HepG2 (cell line): ENCODE results near the gene CAMTA2. TPM values are rescaled to one million over a fixed set of nuclear protein-coding genes. Genes with fewer than 3 reads are reported as not detected.

Experiments
- CENPX ChIP-seq: sonication (generic); formaldehyde crosslinking; IDR thresholded peaks from 2 replicates; pipeline ENCODE4 v1.9.0; 2021; ENCODE audit warnings: mild to moderate bottlenecking, missing genetic modification reagents, moderate library complexity
- CREB3 ChIP-seq: sonication (generic); formaldehyde crosslinking; IDR thresholded peaks from 2 replicates; pipeline ENCODE4 v1.5.0; 2020; ENCODE audit warnings: missing genetic modification reagents
- DPF2 ChIP-seq: sonication (generic); formaldehyde crosslinking; IDR thresholded peaks from 2 replicates; pipeline ENCODE4 v1.4.0; 2020; ENCODE audit warnings: mild to moderate bottlenecking, low read depth, missing genetic modification reagents, borderline replicate concordance
- FOXJ3 ChIP-seq: sonication (generic); formaldehyde crosslinking; IDR thresholded peaks from 2 replicates; pipeline ENCODE4 v1.4.0; 2020; ENCODE audit warnings: missing genetic modification reagents, mild to moderate bottlenecking, borderline replicate concordance
- NFE2 ChIP-seq: sonication (generic); formaldehyde crosslinking; IDR thresholded peaks from 2 replicates; pipeline ENCODE4 v1.4.0; 2020; ENCODE audit warnings: missing genetic modification reagents
- NFE2L1 ChIP-seq: sonication (generic); formaldehyde crosslinking; IDR thresholded peaks from 2 replicates; pipeline ENCODE4 v1.4.0; 2020; ENCODE audit warnings: missing genetic modification reagents, mild to moderate bottlenecking, borderline replicate concordance
- NR2C2 ChIP-seq: sonication (generic); formaldehyde crosslinking; IDR thresholded peaks from 2 replicates; pipeline ENCODE4 v1.4.0; 2020; ENCODE audit warnings: missing genetic modification reagents, mild to moderate bottlenecking, moderate library complexity, borderline replicate concordance
- PHF20 ChIP-seq: sonication (generic); formaldehyde crosslinking; IDR thresholded peaks from 2 replicates; pipeline ENCODE4 v1.5.0; 2020; ENCODE audit warnings: mild to moderate bottlenecking, missing genetic modification reagents
- PHF21A ChIP-seq: sonication (generic); formaldehyde crosslinking; IDR thresholded peaks from 2 replicates; pipeline ENCODE4 v1.5.0; 2020; ENCODE audit warnings: mild to moderate bottlenecking, missing genetic modification reagents
- SIX1 ChIP-seq: sonication (generic); formaldehyde crosslinking; IDR thresholded peaks from 2 replicates; pipeline ENCODE4 v1.4.0; 2020; ENCODE audit warnings: missing genetic modification reagents, borderline replicate concordance
- SRSF4 ChIP-seq: fragments of 200-400 bp; formaldehyde crosslinking; IDR thresholded peaks from one replicate; pipeline ENCODE4 v1.6.1; 2018; ENCODE audit warnings: mild to moderate bottlenecking, low read depth, low read length, moderate library complexity; ENCODE audit not compliant: poor library complexity, severe bottlenecking
- SRY ChIP-seq: sonication (generic); formaldehyde crosslinking; IDR thresholded peaks from 2 replicates; pipeline ENCODE4 v1.8.0; 2022; ENCODE audit warnings: mild to moderate bottlenecking, missing genetic modification reagents
- TFDP1 ChIP-seq: IDR thresholded peaks from 2 replicates; pipeline ENCODE4 v1.6.1; 2016; ENCODE audit warnings: missing compliant biosample characterization, missing genetic modification reagents, borderline replicate concordance
- TRIM24 ChIP-seq: sonication (generic); formaldehyde crosslinking; IDR thresholded peaks from 2 replicates; pipeline ENCODE4 v1.8.0; 2022; ENCODE audit warnings: mild to moderate bottlenecking, missing genetic modification reagents
- TSC22D2 ChIP-seq: sonication (generic); formaldehyde crosslinking; IDR thresholded peaks from 2 replicates; pipeline ENCODE4 v1.5.1; 2020; ENCODE audit warnings: missing genetic modification reagents, mild to moderate bottlenecking, borderline replicate concordance
- USF2 ChIP-seq, 2 experiments: sonication (generic) in 1 of 2; formaldehyde crosslinking in 1 of 2; IDR thresholded peaks; 2 replicates each; pipeline versions ENCODE4 v1.5.1 to v1.6.1; 2011 to 2020; ENCODE audit warnings: borderline replicate concordance in 1 of 2, low read depth in 1 of 2, low read length in 1 of 2, mild to moderate bottlenecking in 1 of 2, missing genetic modification reagents in 1 of 2, moderate library complexity in 1 of 2
- ZKSCAN5 ChIP-seq: sonication (generic); formaldehyde crosslinking; IDR thresholded peaks from 2 replicates; pipeline ENCODE4 v1.5.1; 2020; ENCODE audit warnings: mild to moderate bottlenecking, missing genetic modification reagents
- ZNF276 ChIP-seq: sonication (generic); formaldehyde crosslinking; IDR thresholded peaks from 2 replicates; pipeline ENCODE4 v1.4.0; 2020; ENCODE audit warnings: mild to moderate bottlenecking, low read depth, missing genetic modification reagents
- ZNF331 ChIP-seq: sonication (generic); formaldehyde crosslinking; IDR thresholded peaks from 2 replicates; pipeline ENCODE4 v1.4.0; 2020; ENCODE audit warnings: missing genetic modification reagents
- polyA plus RNA-seq, 8 experiments: library from polyadenylated mRNA; depleted of rRNA in 3 of 8; stranded (reverse) in 7 of 8; unstranded in 1 of 8; fragments of >200 nt; fragmentation: Illumina TruSeq in 4 of 8; extraction: Trizol in 4 of 8; gene quantifications; 2 replicates each; pipeline versions ENCODE4 v1.2.1 to v1.2.3, GENCODE V29; 2011 to 2016; ENCODE audit warnings: low read depth in 4 of 8, missing spikeins in 1 of 8, mixed read lengths in 1 of 8; ENCODE audit not compliant: insufficient read depth in 1 of 8
- total RNA-seq, 5 experiments: library from RNA; depleted of rRNA; stranded (reverse); fragments of >200 nt; fragmentation: Illumina TruSeq; extraction: Trizol; gene quantifications; 2 replicates each; pipeline ENCODE4 v1.2.3, GENCODE V29; 2016; ENCODE audit warnings: low read depth in 1 of 5
- TF ChIP-seq, protein P1 (sequence below): sonication (generic); formaldehyde crosslinking; IDR thresholded peaks from 2 replicates; pipeline ENCODE4 v1.5.1; 2020; ENCODE audit warnings: missing genetic modification reagents, mild to moderate bottlenecking, borderline replicate concordance

CAMTA2 gene
- total and polyA plus RNA-seq, 2 of the 13 experiments (the other 11 are each of a cell fraction or from before 2014, with no cell fraction given), result 4.1 to 7.1 TPM

DNA sequence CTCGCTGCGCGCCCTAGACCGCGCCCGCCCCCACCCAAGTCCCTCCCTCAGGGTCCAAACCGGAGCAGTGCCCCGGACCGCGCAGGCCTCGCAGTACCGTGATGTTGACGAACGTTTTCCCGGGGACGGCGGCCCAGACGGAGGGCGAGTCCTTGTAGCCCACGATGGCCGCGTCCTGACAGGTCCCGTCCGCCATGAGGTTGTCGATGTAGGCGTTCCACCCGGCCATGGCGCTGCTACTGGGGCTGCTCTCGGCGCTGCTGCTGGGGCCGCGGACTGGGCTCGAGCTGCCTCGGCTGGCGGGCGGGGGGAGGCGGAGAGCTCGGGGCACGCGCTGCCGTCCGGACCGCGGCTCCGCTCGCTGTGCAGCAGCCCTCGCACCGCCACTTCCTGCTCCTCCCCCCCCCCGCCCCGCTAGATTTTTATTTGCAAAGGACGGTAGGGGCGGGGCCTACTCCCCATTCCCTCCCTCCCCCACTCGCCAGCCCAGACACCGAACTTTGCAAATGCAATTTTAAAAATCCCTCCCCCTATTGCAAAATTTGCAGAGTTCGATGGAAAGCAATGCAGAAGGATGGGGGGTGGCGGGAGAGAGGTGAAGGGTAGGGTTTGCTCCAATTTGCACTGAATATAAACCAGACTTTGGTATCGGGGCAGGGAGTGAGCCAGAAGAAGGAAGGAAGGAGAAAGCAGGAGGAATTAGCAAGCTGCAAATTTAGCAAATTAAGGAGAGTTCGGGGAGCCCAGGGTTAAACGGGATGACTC lies 39.1 kb downstream of the CAMTA2 start, which contains the start of gene PFN1 (continued):
- TF ChIP-seq TSC22D2 (CRISPR knock-in tag) (no peak), PHF21A (no peak; the same call in 1 of the 2 replicates), SIX1 (no peak), TRIM24 (CRISPR knock-in tag) (no peak), CENPX (CRISPR knock-in tag) (no peak), SRSF4 (no peak), ZNF331 (no peak; the same call in 1 of the 2 replicates), NFE2L1 (peak; percentile 73; the same call in 1 of the 2 replicates), FOXJ3 (CRISPR knock-in tag) (no peak), USF2 (IDR thresholded peaks at IDR 0.05; ENCODE audit: low read depth, low read length) (no peak), USF2 (CRISPR knock-in tag; IDR thresholded peaks at IDR 0.05; ENCODE audit: borderline replicate concordance) (peak; percentile 47; the same call in 1 of the 2 replicates), TFDP1 (CRISPR knock-in tag) (0 out of 2 replicates have a peak, but pooled peaks have one; percentile 9), NFE2 (CRISPR knock-in tag) (no peak), SRY (CRISPR knock-in tag) (peak; percentile 85; the same call in 1 of the 2 replicates), NR2C2 (CRISPR knock-in tag) (0 out of 2 replicates have a peak, but pooled peaks have one; percentile 4), PHF20 (CRISPR knock-in tag) (no peak), CREB3 (CRISPR knock-in tag) (0 out of 2 replicates have a peak, but pooled peaks have one; percentile 38), ZNF276 (CRISPR knock-in tag) (peak; percentile 25; the same call in 1 of the 2 replicates), DPF2 (no peak), ZKSCAN5 (CRISPR knock-in tag) (no peak)
- TF ChIP-seq, protein P1, sequence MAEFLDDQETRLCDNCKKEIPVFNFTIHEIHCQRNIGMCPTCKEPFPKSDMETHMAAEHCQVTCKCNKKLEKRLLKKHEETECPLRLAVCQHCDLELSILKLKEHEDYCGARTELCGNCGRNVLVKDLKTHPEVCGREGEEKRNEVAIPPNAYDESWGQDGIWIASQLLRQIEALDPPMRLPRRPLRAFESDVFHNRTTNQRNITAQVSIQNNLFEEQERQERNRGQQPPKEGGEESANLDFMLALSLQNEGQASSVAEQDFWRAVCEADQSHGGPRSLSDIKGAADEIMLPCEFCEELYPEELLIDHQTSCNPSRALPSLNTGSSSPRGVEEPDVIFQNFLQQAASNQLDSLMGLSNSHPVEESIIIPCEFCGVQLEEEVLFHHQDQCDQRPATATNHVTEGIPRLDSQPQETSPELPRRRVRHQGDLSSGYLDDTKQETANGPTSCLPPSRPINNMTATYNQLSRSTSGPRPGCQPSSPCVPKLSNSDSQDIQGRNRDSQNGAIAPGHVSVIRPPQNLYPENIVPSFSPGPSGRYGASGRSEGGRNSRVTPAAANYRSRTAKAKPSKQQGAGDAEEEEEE (CRISPR knock-in tag), result no peak
